ENCODE measurements around the gene RNF186.

- TF ChIP-seq CTCF (conservative IDR thresholded peaks at IDR 0.05 in 1 of 2, IDR thresholded peaks at IDR 0.05 in 1 of 2; ENCODE audit: extremely low read depth in 1 of 2, insufficient read depth in 1 of 2, low read depth in 1 of 2, low read length in 2 of 2) (no peak), EZH2 (IDR thresholded peaks at IDR 0.05; ENCODE audit: borderline replicate concordance, low read length) (no peak)
These were observed 1.5 kb downstream of the RNF186 start for GRCh38 chr1:19813643-19813960.

All from mammary epithelial cell (primary cell).